HG03103 (cell line): ENCODE data around the gene L3MBTL2.
"Not testable (repeated sequence)": the region's sequence is repeated elsewhere in the genome, so short reads cannot be mapped to it uniquely, and the experiment has no call there.

Source experiments
- ATAC-seq: cut with Tn5 transposase; IDR thresholded peaks from one replicate; pipeline ENCODE4 v1.9.1; 2021; ENCODE audit warnings: low read depth; ENCODE audit not compliant: unreplicated experiment

L3MBTL2 gene

GRCh38 chr22:41240377-41241132, 35.4 kb downstream of the L3MBTL2 start, which contains the start of gene CHADL:
Gene CHADL, minus strand, starts transcription at chr22:41240931. Its CDS starts 50 bp downstream, at chr22:41240881.
- no peak for ATAC-seq

GRCh38 chr22:41241133-41241676, 36.1 kb downstream of the L3MBTL2 start:
- ATAC-seq = no peak

- no peak for ATAC-seq
Observed at GRCh38 chr22:41242396-41243117, 37.4 kb downstream of the L3MBTL2 start.

- no peak for ATAC-seq
Observed at GRCh38 chr22:41243361-41243760, 38.2 kb downstream of the L3MBTL2 start.

GRCh38 chr22:41245917-41246499, 40.9 kb downstream of the L3MBTL2 start:
- ATAC-seq = no peak

GRCh38 chr22:41247703-41248102, 42.6 kb downstream of the L3MBTL2 start:
- ATAC-seq = no peak

GRCh38 chr22:41248314-41248713, 43.2 kb downstream of the L3MBTL2 start:
- ATAC-seq = no peak

GRCh38 chr22:41248758-41249157, 43.6 kb downstream of the L3MBTL2 start:
- ATAC-seq = no peak

GRCh38 chr22:41249442-41249841, 44.3 kb downstream of the L3MBTL2 start:
- ATAC-seq = no peak

- ATAC-seq = no peak
Observed at GRCh38 chr22:41250127-41250526, 45.0 kb downstream of the L3MBTL2 start.

- ATAC-seq = no peak
Observed at GRCh38 chr22:41252365-41252764, 47.3 kb downstream of the L3MBTL2 start.

- no peak for ATAC-seq
Observed at GRCh38 chr22:41254230-41254629, 49.1 kb downstream of the L3MBTL2 start.

- ATAC-seq = no peak
Observed at GRCh38 chr22:41256254-41257253, 51.4 kb downstream of the L3MBTL2 start.

GRCh38 chr22:41257696-41258095, 52.6 kb downstream of the L3MBTL2 start:
- no peak for ATAC-seq

GRCh38 chr22:41259756-41260155, 54.6 kb downstream of the L3MBTL2 start:
- ATAC-seq = not testable (repeated sequence)

- ATAC-seq = no peak
Observed at GRCh38 chr22:41260871-41261270, 55.8 kb downstream of the L3MBTL2 start.

- no peak for ATAC-seq
Observed at GRCh38 chr22:41261541-41262249, 56.6 kb downstream of the L3MBTL2 start.

GRCh38 chr22:41262250-41262765, 57.2 kb downstream of the L3MBTL2 start:
- ATAC-seq = no peak

- no peak for ATAC-seq
Observed at GRCh38 chr22:41263704-41264103, 58.6 kb downstream of the L3MBTL2 start.
